Measurements from ENCODE around the gene CDC25C. TPM values are rescaled to one million over a fixed set of nuclear protein-coding genes. Genes with fewer than 3 reads are reported as not detected.
A peak's percentile ranks its signal among the peaks of the same experiment; 100 is the strongest.

The CDC25C gene
- total and polyA plus RNA-seq, 9 of the 15 experiments (the other 6 are each of a cell fraction or from before 2014, with no cell fraction given) = 19.1 to 63.7 (median 31.9) TPM

DNA sequence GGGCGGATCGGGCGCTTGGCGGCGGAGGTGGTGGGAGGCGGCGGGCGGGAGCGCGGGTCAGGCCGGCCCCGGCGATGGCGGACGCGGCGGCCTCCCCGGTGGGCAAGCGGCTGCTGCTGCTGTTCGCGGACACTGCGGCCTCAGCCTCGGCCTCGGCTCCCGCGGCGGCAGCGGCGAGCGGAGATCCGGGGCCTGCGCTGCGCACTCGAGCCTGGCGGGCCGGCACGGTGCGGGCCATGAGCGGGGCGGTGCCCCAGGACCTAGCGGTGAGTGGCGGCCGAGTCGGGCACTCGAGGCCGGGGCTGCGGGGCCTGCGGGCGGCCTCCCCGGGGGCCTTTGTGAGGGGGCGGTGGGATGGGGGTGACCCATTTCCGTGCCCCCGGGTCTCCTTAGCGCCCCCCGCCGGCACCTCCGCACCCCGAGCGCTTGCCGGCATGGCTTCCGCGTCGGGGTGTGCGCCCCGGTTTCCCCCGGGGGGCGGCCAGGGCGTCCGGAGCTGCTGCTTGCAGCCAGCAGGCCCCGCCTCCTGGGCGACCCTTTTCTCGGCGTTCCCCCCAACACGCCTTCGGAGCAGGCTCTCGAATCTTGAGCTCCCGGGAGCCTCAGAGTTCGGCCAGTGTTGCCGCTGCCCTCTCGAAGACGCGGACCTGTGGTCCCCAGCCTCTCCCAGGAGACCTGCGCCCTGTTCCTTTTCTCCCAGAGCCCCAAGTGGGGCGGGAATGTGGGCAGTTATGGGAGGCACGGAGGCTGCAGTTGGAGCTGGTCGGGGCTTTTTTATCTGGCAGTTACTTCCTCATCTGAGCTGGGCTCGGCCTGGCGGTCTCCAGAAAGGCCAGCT, 21.3 kb upstream of the CDC25C start (continued):
- TF ChIP-seq, protein P1, sequence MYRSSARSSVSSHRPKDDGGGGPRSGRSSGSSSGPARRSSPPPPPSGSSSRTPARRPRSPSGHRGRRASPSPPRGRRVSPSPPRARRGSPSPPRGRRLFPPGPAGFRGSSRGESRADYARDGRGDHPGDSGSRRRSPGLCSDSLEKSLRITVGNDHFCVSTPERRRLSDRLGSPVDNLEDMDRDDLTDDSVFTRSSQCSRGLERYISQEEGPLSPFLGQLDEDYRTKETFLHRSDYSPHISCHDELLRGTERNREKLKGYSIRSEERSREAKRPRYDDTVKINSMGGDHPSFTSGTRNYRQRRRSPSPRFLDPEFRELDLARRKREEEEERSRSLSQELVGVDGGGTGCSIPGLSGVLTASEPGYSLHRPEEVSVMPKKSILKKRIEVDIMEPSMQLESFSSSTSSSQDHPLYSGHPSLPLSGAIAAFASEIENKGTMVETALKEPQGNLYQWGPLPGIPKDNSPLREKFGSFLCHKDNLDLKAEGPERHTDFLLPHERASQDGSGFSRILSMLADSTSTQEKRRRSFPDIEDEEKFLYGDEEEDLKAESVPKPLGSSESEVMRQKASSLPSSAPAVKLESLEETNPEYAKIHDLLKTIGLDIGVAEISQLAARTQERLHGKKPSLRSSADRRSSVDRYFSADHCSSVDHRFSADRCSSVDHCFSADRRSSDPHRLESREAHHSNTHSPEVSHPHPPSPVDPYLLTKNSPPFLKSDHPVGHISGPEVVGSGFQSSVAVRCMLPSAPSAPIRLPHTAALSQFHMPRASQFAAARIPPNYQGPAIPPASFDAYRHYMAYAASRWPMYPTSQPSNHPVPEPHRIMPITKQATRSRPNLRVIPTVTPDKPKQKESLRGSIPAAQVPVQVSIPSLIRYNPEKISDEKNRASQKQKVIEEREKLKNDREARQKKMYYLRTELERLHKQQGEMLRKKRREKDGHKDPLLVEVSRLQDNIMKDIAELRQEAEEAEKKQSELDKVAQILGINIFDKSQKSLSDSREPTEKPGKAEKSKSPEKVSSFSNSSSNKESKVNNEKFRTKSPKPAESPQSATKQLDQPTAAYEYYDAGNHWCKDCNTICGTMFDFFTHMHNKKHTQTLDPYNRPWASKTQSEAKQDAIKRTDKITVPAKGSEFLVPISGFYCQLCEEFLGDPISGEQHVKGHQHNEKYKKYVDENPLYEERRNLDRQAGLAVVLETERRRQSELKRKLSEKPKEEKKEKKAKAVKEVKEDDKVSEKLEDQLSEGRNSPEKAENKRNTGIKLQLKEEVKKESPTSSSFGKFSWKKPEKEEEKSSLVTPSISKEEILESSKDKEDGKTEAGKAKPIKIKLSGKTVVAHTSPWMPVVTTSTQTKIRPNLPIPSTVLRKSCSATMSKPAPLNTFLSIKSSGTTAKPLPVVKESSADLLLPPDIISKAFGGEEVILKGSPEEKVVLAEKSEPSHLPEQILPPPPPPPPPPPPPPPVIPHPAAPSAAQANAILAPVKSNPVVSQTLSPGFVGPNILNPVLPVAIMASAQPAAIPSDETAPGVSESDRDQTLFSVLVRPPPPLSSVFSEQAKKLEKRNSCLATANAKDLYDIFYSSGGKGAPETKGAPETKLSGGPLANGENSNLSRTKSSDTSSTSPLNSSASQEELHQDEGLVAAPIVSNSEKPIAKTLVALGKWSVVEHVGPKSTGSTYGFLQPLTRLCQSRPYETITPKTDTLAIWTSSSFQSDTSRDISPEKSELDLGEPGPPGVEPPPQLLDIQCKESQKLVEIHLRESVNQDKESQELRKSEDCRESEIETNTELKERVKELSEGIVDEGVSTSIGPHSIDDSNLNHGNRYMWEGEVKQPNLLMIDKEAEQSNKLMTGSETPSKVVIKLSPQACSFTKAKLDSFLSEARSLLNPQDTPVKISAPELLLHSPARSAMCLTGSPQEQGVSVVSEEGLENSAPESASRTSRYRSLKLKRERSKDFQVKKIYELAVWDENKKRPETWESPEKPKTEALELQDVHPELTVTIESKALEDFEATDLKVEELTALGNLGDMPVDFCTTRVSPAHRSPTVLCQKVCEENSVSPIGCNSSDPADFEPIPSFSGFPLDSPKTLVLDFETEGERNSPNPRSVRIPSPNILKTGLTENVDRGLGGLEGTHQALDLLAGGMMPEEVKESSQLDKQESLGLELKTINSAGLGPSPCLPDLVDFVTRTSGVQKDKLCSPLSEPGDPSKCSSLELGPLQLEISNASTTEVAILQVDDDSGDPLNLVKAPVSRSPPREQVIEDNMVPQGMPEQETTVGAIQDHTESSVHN (IDR thresholded peaks at IDR 0.05; ENCODE audit: borderline replicate concordance in 1 of 2, low read depth in 1 of 2) = no peak
- TF ChIP-seq NCOR1 (IDR thresholded peaks at IDR 0.05) = no peak
- no peak for TF ChIP-seq ZNF124 (CRISPR knock-in tag; IDR thresholded peaks at IDR 0.05)
- no peak for TF ChIP-seq ZNF551 (CRISPR knock-in tag; IDR thresholded peaks at IDR 0.05)
- TF ChIP-seq, protein P2, sequence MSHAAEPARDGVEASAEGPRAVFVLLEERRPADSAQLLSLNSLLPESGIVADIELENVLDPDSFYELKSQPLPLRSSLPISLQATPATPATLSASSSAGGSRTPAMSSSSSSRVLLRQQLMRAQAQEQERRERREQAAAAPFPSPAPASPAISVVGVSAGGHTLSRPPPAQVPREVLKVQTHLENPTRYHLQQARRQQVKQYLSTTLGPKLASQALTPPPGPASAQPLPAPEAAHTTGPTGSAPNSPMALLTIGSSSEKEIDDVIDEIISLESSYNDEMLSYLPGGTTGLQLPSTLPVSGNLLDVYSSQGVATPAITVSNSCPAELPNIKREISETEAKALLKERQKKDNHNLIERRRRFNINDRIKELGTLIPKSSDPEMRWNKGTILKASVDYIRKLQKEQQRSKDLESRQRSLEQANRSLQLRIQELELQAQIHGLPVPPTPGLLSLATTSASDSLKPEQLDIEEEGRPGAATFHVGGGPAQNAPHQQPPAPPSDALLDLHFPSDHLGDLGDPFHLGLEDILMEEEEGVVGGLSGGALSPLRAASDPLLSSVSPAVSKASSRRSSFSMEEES (CRISPR knock-in tag; IDR thresholded peaks at IDR 0.05) = no peak
- TF ChIP-seq LARP7 (IDR thresholded peaks at IDR 0.05) = no peak
- 0 out of 2 replicates have a peak, but pooled peaks have one; percentile 48 for TF ChIP-seq GTF2A2 (tag; IDR thresholded peaks at IDR 0.05)
- no peak for TF ChIP-seq SRSF1 (IDR thresholded peaks at IDR 0.05; ENCODE audit: low read depth, low read length)
- TF ChIP-seq NR3C1 (CRISPR knock-in tag; IDR thresholded peaks at IDR 0.05) = peak; percentile 87; the same call in 1 of the 2 replicates
- no peak for TF ChIP-seq NCOA1 (IDR thresholded peaks at IDR 0.05; ENCODE audit: low read depth)
- no peak for TF ChIP-seq TSC22D4 (tag; IDR thresholded peaks at IDR 0.05)
- TF ChIP-seq ZNF316 (IDR thresholded peaks at IDR 0.05) = no peak
- no peak for TF ChIP-seq ZNF766 (CRISPR knock-in tag; conservative IDR thresholded peaks at IDR 0.05)
- no peak for TF ChIP-seq BMI1 (IDR thresholded peaks at IDR 0.05; ENCODE audit: low read length)
- no peak; the same call in 1 of the 2 replicates for TF ChIP-seq CBX5 (IDR thresholded peaks at IDR 0.05; ENCODE audit: borderline replicate concordance, low read depth)
- TF ChIP-seq, protein P3, sequence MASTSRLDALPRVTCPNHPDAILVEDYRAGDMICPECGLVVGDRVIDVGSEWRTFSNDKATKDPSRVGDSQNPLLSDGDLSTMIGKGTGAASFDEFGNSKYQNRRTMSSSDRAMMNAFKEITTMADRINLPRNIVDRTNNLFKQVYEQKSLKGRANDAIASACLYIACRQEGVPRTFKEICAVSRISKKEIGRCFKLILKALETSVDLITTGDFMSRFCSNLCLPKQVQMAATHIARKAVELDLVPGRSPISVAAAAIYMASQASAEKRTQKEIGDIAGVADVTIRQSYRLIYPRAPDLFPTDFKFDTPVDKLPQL (IDR thresholded peaks at IDR 0.05; ENCODE audit: extremely low read depth, insufficient read length) = no peak
- TF ChIP-seq, protein P4, sequence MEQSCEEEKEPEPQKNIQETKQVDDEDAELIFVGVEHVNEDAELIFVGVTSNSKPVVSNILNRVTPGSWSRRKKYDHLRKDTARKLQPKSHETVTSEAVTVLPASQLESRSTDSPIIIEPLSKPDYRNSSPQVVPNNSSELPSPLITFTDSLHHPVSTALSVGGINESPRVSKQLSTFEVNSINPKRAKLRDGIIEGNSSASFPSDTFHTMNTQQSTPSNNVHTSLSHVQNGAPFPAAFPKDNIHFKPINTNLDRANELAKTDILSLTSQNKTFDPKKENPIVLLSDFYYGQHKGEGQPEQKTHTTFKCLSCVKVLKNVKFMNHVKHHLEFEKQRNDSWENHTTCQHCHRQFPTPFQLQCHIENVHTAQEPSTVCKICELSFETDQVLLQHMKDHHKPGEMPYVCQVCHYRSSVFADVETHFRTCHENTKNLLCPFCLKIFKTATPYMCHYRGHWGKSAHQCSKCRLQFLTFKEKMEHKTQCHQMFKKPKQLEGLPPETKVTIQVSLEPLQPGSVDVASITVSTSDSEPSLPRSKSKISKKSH (CRISPR knock-in tag; IDR thresholded peaks at IDR 0.05) = no peak

All from K562 (cell line).